Measurements from ENCODE around the gene MYL6B.

Gene MYL6B

DNA sequence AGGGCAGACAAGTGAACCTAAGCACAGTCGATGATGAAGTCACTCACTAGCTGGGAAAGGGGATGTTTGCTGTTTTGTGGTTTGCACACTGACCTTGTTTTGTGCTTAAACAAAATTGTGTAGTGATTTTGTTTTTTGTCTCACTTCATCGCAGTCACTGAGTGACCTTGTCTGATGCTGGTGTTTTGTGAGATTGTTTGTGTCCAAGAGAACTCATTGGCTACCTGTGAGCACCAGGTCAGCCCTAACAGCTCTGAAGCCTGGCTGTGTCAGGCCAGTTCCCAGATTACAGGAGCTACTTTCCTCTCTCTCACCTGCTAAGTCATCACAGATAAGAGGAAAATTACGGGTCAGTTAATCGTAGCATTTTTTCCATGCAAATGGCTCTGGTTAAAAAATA, 28.3 kb upstream of the MYL6B start:
- TF ChIP-seq, protein P1, sequence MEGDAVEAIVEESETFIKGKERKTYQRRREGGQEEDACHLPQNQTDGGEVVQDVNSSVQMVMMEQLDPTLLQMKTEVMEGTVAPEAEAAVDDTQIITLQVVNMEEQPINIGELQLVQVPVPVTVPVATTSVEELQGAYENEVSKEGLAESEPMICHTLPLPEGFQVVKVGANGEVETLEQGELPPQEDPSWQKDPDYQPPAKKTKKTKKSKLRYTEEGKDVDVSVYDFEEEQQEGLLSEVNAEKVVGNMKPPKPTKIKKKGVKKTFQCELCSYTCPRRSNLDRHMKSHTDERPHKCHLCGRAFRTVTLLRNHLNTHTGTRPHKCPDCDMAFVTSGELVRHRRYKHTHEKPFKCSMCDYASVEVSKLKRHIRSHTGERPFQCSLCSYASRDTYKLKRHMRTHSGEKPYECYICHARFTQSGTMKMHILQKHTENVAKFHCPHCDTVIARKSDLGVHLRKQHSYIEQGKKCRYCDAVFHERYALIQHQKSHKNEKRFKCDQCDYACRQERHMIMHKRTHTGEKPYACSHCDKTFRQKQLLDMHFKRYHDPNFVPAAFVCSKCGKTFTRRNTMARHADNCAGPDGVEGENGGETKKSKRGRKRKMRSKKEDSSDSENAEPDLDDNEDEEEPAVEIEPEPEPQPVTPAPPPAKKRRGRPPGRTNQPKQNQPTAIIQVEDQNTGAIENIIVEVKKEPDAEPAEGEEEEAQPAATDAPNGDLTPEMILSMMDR (conservative IDR thresholded peaks at IDR 0.05; ENCODE audit: low read depth, low read length): no peak
- no peak for DNase-seq (ENCODE audit: low read depth)
- H3K4me3 ChIP-seq (ENCODE audit: low read depth, low read length): no peak overlapping the region

DNA sequence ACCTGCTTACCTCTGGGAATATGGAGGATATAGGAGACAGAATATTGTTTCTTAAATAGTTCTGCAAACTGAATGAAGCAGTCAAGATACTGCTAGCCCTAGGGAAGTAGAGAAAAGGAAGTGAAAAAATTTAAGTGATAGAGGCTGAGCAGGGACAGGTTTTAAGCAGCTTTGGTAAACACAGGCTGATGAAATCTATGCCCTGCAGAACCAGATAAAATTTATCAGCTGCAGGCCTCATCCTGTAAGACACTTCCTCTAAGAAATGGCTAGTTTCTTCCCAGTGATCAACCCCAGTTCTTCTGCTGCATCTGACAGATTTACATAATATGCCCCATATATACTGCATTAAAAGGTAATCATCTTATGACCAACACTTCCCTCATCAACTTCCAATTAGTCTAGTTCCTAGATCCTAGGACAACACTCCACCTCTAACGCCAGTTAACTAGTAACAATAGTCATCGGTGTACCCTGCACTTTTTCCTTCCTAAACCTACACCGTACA, 25.6 kb upstream of the MYL6B start:
- no peak for DNase-seq (ENCODE audit: low read depth)
- TF ChIP-seq, protein P1 (conservative IDR thresholded peaks at IDR 0.05; ENCODE audit: low read depth, low read length): no peak
- H3K4me3 ChIP-seq (ENCODE audit: low read depth, low read length): no peak overlapping the region

DNA sequence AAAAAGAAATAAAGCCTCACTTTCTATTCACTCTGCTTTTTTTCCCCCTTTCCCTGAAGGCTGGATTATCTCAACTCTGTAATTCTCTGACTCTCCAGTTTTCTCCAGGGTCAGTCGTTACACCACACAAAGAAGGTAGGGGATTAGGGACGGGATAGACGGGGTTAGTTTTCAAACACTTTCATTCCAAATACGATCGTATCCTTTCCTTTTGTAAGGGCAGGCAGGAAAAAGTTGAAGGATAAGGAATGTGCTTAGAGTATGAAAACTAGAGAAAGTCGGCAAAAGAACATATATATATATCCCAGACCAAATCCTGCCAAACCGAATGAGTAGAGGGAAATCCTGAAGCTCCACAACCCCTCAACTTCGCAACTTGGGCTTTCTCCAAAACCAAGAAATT, 24.9 kb upstream of the MYL6B start:
- peak overlapping the region; percentile 51 for H3K4me3 ChIP-seq (ENCODE audit: low read depth, low read length)
- no peak for DNase-seq (ENCODE audit: low read depth)

DNA sequence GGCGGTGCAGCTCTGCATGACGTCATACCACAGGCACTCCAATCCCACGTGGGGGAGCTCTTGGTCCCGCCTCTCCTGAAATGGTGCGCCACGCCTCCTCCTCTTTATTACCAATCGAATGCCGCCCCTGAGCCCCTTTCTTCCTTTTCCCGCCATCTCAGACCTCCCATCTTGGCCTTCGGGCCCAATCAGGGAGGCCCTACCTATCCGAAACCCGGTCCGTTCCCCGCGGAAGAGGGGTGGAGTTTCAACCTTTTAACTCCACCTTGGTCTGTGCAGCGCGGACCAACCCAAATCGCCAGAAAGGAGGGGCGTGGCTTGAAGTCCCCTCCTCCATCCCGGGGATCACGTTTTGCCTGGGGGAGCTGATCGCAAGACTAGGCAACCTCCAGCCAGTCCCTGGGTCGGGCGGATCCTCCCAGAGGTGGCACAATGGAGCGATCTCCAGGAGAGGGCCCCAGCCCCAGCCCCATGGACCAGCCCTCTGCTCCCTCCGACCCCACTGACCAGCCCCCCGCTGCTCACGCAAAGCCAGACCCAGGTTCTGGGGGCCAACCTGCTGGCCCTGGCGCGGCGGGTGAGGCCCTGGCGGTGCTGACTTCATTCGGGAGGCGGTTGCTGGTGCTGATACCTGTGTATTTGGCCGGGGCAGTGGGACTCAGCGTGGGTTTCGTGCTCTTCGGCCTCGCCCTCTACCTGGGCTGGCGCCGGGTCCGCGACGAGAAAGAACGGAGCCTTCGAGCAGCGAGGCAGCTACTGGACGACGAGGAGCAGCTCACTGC, 24.3 kb upstream of the MYL6B start, which contains the start of gene ESYT1:
ESYT1 (plus strand) TSS at position 380 of the 782 bp plus-strand sequence; CDS start at position 433, 53 bp downstream.
- peak within 1 kb of the TSS; percentile 70 for H3K4me3 ChIP-seq (ENCODE audit: low read depth, low read length)
- TF ChIP-seq, protein P1 (conservative IDR thresholded peaks at IDR 0.05; ENCODE audit: low read depth, low read length): peak; percentile 2
- peak; percentile 100 for DNase-seq (ENCODE audit: low read depth)

More for the DNA sequence above, 24.9 kb upstream of the MYL6B start:
- TF ChIP-seq, protein P1 (conservative IDR thresholded peaks at IDR 0.05; ENCODE audit: low read depth, low read length): no peak

DNA sequence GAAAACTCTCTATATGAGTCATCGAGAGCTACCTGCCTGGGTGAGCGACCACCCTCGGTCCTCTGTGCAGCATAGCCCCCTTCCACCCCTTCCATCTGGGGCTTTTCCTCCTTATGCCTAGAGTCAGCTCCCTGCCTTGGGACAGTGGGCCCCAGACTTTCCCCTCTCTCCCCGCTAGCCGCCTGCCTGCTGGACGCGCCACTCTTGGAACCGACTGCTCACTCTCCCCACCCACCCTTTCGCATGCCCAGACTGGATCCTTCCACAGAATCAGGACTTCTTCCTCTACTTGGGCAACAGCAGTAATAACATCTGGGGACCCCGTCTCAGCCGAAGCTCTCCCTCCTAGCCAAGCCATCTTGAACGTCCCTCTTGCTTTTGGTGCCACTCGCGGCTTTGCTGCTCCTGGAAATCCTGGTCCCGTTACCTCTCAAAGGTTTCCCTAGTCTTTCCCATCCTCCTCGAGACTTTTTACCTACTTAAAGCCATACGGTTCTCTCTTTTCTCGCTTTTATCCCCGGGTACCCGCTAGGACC, 23.6 kb upstream of the MYL6B start:
- peak; percentile 31 for DNase-seq (ENCODE audit: low read depth)
- TF ChIP-seq, protein P1 (conservative IDR thresholded peaks at IDR 0.05; ENCODE audit: low read depth, low read length): no peak
- H3K4me3 ChIP-seq (ENCODE audit: low read depth, low read length): peak overlapping the region; percentile 70

DNA sequence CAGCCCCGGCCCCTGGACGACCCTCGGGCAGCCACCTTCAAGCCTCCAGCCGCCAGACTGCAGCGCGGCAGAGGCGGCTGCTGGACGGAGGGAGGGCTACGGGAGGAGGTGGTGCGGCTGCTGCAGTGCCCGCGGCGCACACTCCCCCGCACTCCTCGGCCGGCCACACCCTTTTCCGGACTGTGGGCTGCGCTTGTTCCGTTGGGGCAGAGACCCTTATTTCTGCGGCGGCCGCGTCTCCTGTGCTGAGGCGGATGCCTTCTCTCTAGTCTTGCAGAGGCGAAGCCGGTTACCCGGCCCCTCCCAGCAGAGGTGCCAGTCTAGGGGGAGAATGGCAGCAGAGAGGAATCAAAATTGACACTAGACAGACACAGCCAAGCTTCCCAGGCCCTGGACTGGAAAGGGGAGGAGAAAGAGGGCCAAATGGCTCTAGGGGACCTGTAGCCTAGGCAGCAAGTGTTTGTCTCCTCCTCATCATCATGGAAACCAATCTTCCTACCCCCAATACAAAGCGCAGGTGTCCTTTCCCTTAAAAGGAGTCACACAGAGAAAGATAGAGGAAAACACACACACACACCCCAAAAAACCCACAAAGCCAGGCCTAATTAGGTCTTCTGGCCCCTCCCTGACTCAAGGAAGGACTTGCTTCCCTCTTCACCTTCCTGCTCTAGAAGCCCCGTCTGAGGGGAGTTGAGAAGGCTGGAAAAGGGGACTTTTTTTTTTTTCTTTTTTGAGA, 23.0 kb upstream of the MYL6B start:
- TF ChIP-seq, protein P1 (conservative IDR thresholded peaks at IDR 0.05; ENCODE audit: low read depth, low read length): no peak
- no peak for DNase-seq (ENCODE audit: low read depth)
- peak overlapping the region; percentile 70 for H3K4me3 ChIP-seq (ENCODE audit: low read depth, low read length)
